Tibial nerve (tissue), 4 donors: ENCODE data around the gene MAP3K21. TPM values are rescaled to one million over a fixed set of nuclear protein-coding genes. Genes with fewer than 3 reads are reported as not detected.

Experiments
- DNase-seq, 2 donors: peaks; one replicate each; pipeline ENCODE4 v3.0.0-alpha.2; 2019; ENCODE audit warnings: low spot score in 2 of 2
- H3K27ac ChIP-seq, 4 donors: fragments of 200-600 bp; sonication (generic) in 3 of 4; one replicate each; pipeline ENCODE4 v1.5.1; 2017 to 2019; ENCODE audit warnings: mild to moderate bottlenecking in 1 of 4
- H3K27me3 ChIP-seq, 2 donors: fragments of 200-600 bp; sonication (generic) in 1 of 2; one replicate each; pipeline versions ENCODE4 v1.5.1 to v1.6.0; 2017 to 2019
- H3K36me3 ChIP-seq, 3 donors: fragments of 200-600 bp; sonication (generic); one replicate each; pipeline ENCODE4 v1.5.1; 2018 to 2019
- H3K4me1 ChIP-seq, 4 donors: fragments of 200-600 bp; sonication (generic) in 3 of 4; one replicate each; pipeline ENCODE4 v1.5.1; 2017 to 2019
- H3K4me3 ChIP-seq, 4 donors: fragments of 200-600 bp; sonication (generic) in 3 of 4; one replicate each; pipeline ENCODE4 v1.5.1; 2017 to 2019; ENCODE audit warnings: mild to moderate bottlenecking in 1 of 4, moderate library complexity in 1 of 4
- H3K9me3 ChIP-seq, 4 donors: fragments of 200-600 bp; sonication (generic) in 3 of 4; one replicate each; pipeline ENCODE4 v1.5.1; 2017 to 2019
- EP300 ChIP-seq, 2 donors: sonication (generic); formaldehyde crosslinking; IDR thresholded peaks; one replicate each; pipeline ENCODE4 v1.6.1; 2017; ENCODE audit warnings: antibody characterized with exemption in 2 of 2, mild to moderate bottlenecking in 1 of 2
- POLR2A ChIP-seq, 2 donors: fragments of 450-650 bp; IDR thresholded peaks; one replicate each; pipeline ENCODE4 v1.6.1; 2017; ENCODE audit warnings: antibody characterized with exemption in 2 of 2, mild to moderate bottlenecking in 2 of 2, moderate library complexity in 2 of 2
- WGBS, 2 donors: methylation state at CpG; one replicate each; pipeline ENCODE4 v1.1.5; 2018; 5-methylcytosine and 5-hydroxymethylcytosine counted together
- total RNA-seq, 4 donors: library from RNA; depleted of rRNA; stranded (reverse); fragments of >200 nt; gene quantifications; one replicate each; pipeline ENCODE4 v1.1.0, GENCODE V29; 2016
- TF ChIP-seq, protein P1 (sequence below), 5 experiments: fragments of 200-600 bp in 3 of 5; fragments of 450-650 bp in 2 of 5; sonication (generic) in 3 of 5; IDR thresholded peaks; one replicate each; pipeline ENCODE4 v1.5.1; 2016 to 2019; ENCODE audit warnings: antibody characterized with exemption in 5 of 5, mild to moderate bottlenecking in 3 of 5, moderate library complexity in 2 of 5

Gene MAP3K21
- total RNA-seq, 4 donors from 2014 or later, result 1.1 to 3.3 (median 1.8) TPM

DNA sequence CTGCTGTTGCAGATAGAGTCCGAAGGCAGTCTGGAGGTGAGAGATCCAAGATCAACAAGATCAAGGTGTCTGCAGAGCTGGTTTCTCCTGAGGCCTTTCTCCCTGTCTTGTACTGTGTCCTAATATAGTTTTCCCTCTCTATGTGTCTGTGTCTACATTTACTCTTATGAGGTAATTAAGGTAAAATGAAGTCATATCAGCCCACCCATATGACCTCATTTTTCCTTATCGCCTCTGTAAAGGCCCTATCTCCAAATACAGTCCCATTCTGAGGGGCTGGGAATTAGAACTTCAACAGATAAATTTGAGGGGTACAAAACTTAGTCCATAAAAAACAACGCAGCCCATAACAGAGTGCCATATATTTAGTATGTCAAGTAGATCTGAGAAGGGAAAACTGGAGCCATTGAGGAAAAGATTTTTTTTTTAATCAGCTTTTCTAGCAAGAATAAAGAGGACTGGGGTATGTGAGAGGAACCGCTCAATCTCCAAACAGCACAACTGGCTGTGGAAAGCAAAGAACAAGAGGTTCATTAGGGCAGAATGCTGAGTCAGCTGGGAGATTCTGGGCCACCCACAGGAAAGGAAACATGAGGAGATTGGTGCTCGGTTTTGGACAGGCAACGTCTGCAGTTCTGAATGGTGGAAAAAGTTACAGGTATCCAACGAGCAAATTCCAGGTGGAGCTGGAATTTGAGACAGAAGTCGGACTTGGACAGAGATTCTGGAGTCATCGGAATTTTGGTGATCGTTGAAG is 65.7 kb downstream of the MAP3K21 start:
- H3K27ac ChIP-seq, result no peak overlapping the region
- TF ChIP-seq EP300 (IDR thresholded peaks at IDR 0.05) (no peak), POLR2A (IDR thresholded peaks at IDR 0.05) (no peak)
- TF ChIP-seq, protein P1, sequence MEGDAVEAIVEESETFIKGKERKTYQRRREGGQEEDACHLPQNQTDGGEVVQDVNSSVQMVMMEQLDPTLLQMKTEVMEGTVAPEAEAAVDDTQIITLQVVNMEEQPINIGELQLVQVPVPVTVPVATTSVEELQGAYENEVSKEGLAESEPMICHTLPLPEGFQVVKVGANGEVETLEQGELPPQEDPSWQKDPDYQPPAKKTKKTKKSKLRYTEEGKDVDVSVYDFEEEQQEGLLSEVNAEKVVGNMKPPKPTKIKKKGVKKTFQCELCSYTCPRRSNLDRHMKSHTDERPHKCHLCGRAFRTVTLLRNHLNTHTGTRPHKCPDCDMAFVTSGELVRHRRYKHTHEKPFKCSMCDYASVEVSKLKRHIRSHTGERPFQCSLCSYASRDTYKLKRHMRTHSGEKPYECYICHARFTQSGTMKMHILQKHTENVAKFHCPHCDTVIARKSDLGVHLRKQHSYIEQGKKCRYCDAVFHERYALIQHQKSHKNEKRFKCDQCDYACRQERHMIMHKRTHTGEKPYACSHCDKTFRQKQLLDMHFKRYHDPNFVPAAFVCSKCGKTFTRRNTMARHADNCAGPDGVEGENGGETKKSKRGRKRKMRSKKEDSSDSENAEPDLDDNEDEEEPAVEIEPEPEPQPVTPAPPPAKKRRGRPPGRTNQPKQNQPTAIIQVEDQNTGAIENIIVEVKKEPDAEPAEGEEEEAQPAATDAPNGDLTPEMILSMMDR (IDR thresholded peaks at IDR 0.05), result no peak
- no peaks in the 10 kb centered on the region for H3K4me1 ChIP-seq
- H3K9me3 ChIP-seq, result no peaks in the 10 kb centered on the region
- no peak overlapping the region for H3K4me3 ChIP-seq
- H3K36me3 ChIP-seq, result no peaks in the 10 kb centered on the region
- H3K27me3 ChIP-seq, result no peaks in the 10 kb centered on the region
- no peak for DNase-seq
- 47% methylated on average over 10 of the region's 10 CpGs for whole genome bisulfite sequencing, 2 donors

DNA sequence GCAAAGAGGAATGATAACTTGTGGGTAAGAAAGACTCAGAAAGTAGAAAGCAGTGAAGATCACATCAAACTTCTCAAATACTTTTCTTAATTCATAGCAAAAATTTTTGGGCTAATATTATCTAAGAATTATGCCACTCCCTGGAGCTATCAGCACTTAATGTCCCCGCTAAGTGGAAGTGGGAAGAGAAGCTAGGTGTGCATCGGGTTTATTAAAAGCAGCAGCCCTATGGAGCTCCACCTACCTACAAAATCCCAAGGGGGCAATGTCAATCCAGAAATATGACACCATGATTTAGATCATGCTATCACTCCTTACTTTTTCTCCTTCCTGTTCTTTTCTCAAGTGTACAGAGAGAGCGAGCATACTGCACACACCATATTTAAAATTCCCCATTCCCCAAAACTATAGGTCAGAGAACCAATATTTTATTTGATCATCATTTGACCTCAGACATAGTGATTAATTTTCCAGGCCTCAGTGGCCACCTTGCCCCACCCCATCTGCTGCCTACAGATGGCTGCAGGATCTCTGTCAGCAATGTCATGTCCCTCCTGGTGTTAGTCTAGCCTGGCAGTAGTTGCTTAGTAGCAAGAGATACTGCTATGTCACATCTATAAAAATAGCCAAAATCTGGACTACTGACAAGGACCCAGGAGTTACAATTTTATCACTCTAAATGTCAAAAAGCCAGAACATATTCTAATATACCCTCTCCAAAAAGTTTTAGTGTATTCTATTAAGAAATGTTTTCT is 66.6 kb downstream of the MAP3K21 start:
- Histone ChIP-seq H3K27ac (no peak overlapping the region), H3K4me3 (no peak overlapping the region), H3K27me3 (no peaks in the 10 kb centered on the region), H3K4me1 (no peaks in the 10 kb centered on the region), H3K9me3 (no peaks in the 10 kb centered on the region), H3K36me3 (no peaks in the 10 kb centered on the region)
- 77 to 79% methylated on average over 3 of the region's 3 CpGs for WGBS, 2 donors
- TF ChIP-seq EP300 (IDR thresholded peaks at IDR 0.05), result no peak
- TF ChIP-seq, protein P1 (IDR thresholded peaks at IDR 0.05), result no peak
- no peak for TF ChIP-seq POLR2A (IDR thresholded peaks at IDR 0.05)
- no peak for DNase-seq

DNA sequence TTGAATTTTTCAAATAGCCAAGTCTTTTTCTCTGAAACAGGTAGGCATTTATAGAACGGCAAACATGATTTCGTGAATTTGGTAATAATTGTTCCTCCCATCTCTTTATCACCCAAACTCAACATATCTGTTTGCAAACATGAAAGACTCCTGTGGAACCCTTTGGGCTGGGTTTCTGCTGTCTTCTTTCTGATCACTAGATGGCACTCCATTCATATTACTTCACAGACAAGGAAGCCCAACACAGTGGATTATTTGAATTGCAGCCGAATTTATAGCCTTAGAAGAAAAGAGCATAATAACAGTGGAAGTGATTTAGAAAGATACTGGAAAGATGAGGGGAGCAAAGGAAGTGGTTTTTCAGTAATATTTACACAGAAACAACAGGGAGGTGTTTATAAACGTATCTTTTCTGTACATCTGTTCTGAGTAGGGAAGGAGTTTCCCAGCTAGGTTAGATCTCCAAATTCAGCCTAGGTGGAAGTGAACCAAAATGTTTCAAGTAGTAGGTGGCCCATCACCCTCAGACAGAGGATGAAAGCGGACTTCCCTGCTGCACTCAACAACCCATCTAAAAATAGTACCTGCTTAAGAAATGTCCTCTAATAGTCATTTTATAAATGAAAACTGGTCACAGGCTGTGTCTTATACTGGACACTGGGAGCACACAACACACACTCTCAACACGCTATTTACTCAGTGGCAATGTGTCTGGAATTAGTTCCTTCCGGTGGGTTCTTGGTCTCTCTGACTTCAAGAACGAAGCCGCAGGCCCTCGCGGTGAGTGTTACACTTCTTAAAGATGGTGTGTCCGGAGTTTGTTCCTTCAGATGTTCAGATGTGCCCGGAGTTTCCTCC is 67.6 kb downstream of the MAP3K21 start:
- no peak for TF ChIP-seq EP300 (IDR thresholded peaks at IDR 0.05)
- TF ChIP-seq, protein P1 (IDR thresholded peaks at IDR 0.05), result peak; percentile 48 to 68 (median 64)
- no peaks in the 10 kb centered on the region for H3K4me1 ChIP-seq
- 62 to 65% methylated on average over 13 of the region's 13 CpGs for whole genome bisulfite sequencing, 2 donors

GRCh38 chr1:233395863-233396646 is 68.5 kb downstream of the MAP3K21 start:
- no peak overlapping the region for H3K4me3 ChIP-seq
- no peaks in the 10 kb centered on the region for H3K27me3 ChIP-seq
- 88 to 92% methylated on average over 15 of the region's 15 CpGs for WGBS, 2 donors
- no peaks in the 10 kb centered on the region for H3K9me3 ChIP-seq
- H3K36me3 ChIP-seq, result no peaks in the 10 kb centered on the region
- H3K27ac ChIP-seq, result no peak overlapping the region
- H3K4me1 ChIP-seq, result no peaks in the 10 kb centered on the region
- no peak for TF ChIP-seq EP300 (IDR thresholded peaks at IDR 0.05)
- TF ChIP-seq, protein P1 (IDR thresholded peaks at IDR 0.05), result no peak
- no peak for TF ChIP-seq POLR2A (IDR thresholded peaks at IDR 0.05)
- DNase-seq, result no peak

More for the DNA sequence above, 67.6 kb downstream of the MAP3K21 start:
- Histone ChIP-seq H3K4me3 (no peak overlapping the region), H3K9me3 (no peaks in the 10 kb centered on the region), H3K27me3 (no peaks in the 10 kb centered on the region), H3K36me3 (no peaks in the 10 kb centered on the region), H3K27ac (no peak overlapping the region)
- DNase-seq, result peak in 1 of 2 donors; percentile 33
